Vagina (tissue), 2 donors: Measurements from ENCODE around the gene TNK1. TPM values are rescaled to one million over a fixed set of nuclear protein-coding genes. Genes with fewer than 3 reads are reported as not detected.

ENCODE experiments used
- DNase-seq, 2 donors: peaks; one replicate each; pipeline ENCODE4 v3.0.0-alpha.2; 2017; ENCODE audit errors: extremely low spot score in 2 of 2
- H3K27ac ChIP-seq: fragments of 200-600 bp; sonication (generic); one replicate; pipeline ENCODE4 v1.5.1; 2019
- H3K27me3 ChIP-seq: fragments of 200-600 bp; sonication (generic); one replicate; pipeline ENCODE4 v1.5.1; 2019
- H3K36me3 ChIP-seq, 2 donors: fragments of 200-600 bp; sonication (generic); one replicate each; pipeline ENCODE4 v1.5.1; 2017 to 2019
- H3K4me1 ChIP-seq: fragments of 200-600 bp; sonication (generic); one replicate; pipeline ENCODE4 v1.5.1; 2019
- H3K4me3 ChIP-seq, 2 donors: fragments of 200-600 bp; sonication (generic); 1 replicate in 1 of 2; 2 replicates in 1 of 2; pipeline ENCODE4 v1.5.1; 2016 to 2019
- H3K9me3 ChIP-seq: fragments of 200-600 bp; sonication (generic); one replicate; pipeline ENCODE4 v1.5.1; 2019
- CTCF ChIP-seq, 3 experiments: fragments of 450-650 bp in 2 of 3; fragments of 200-600 bp in 1 of 3; sonication (generic) in 1 of 3; IDR thresholded peaks; one replicate each; pipeline ENCODE4 v1.5.1; 2017 to 2019; ENCODE audit warnings: antibody characterized with exemption in 3 of 3, mild to moderate bottlenecking in 2 of 3, moderate library complexity in 2 of 3
- POLR2A ChIP-seq, 2 donors: fragments of 450-650 bp; IDR thresholded peaks; one replicate each; pipeline ENCODE4 v1.6.1; 2017; ENCODE audit warnings: antibody characterized with exemption in 2 of 2, mild to moderate bottlenecking in 2 of 2, moderate library complexity in 2 of 2
- POLR2AphosphoS5 ChIP-seq, 2 donors: sonication (generic); formaldehyde crosslinking; IDR thresholded peaks; one replicate each; pipeline ENCODE4 v1.9.0; 2017; ENCODE audit warnings: antibody characterized with exemption in 2 of 2, mild to moderate bottlenecking in 2 of 2, low read depth in 1 of 2; ENCODE audit not compliant: insufficient read depth in 1 of 2
- intact Hi-C: fragments of 100-400 bp; cut with DNase I; formaldehyde crosslinking; loops from one replicate; pipeline ENCODE4 v1.15.1; 2023
- total RNA-seq: library from RNA; depleted of rRNA; stranded (reverse); fragments of >200 nt; gene quantifications from one replicate; pipeline ENCODE4 v1.2.3, GENCODE V29; 2016

Gene TNK1
- total RNA-seq, 1 donor from 2014 or later, result 10.1 TPM

- no peaks in the 10 kb centered on the region for H3K36me3 ChIP-seq
- TF ChIP-seq POLR2A (IDR thresholded peaks at IDR 0.05), result no peak
- TF ChIP-seq POLR2AphosphoS5 (IDR thresholded peaks at IDR 0.05; ENCODE audit: insufficient read depth in 1 of 2, low read depth in 1 of 2), result no peak
- no peak for TF ChIP-seq CTCF (IDR thresholded peaks at IDR 0.05)
Observed at GRCh38 chr17:7426896-7427489, 46.1 kb downstream of the TNK1 start.

GRCh38 chr17:7427549-7427948 lies 46.7 kb downstream of the TNK1 start:
- Histone ChIP-seq H3K27me3 (no peaks in the 10 kb centered on the region), H3K27ac (no peak overlapping the region), H3K4me1 (no peaks in the 10 kb centered on the region), H3K4me3 (no peak overlapping the region), H3K36me3 (no peaks in the 10 kb centered on the region), H3K9me3 (no peaks in the 10 kb centered on the region)
- no peak for DNase-seq
- TF ChIP-seq POLR2AphosphoS5 (IDR thresholded peaks at IDR 0.05; ENCODE audit: insufficient read depth in 1 of 2, low read depth in 1 of 2), result no peak
- TF ChIP-seq CTCF (IDR thresholded peaks at IDR 0.05), result no peak
- TF ChIP-seq POLR2A (IDR thresholded peaks at IDR 0.05), result no peak
- intact Hi-C loops, result no loop called here

More at GRCh38 chr17:7426896-7427489, 46.1 kb downstream of the TNK1 start:
- Histone ChIP-seq H3K4me1 (no peaks in the 10 kb centered on the region), H3K4me3 (no peak overlapping the region), H3K9me3 (no peaks in the 10 kb centered on the region), H3K27ac (no peak overlapping the region), H3K27me3 (no peaks in the 10 kb centered on the region)
- no peak for DNase-seq
- intact Hi-C loops, result no loop called here

- H3K4me3 ChIP-seq, result no peak within 1 kb of the TSS
- H3K9me3 ChIP-seq, result no peaks in the 10 kb centered on the region
- no peaks in the 10 kb centered on the region for H3K36me3 ChIP-seq
- H3K27ac ChIP-seq, result no peak within 1 kb of the TSS
- DNase-seq, result no peak
- no peaks in the 10 kb centered on the region for H3K27me3 ChIP-seq
- no peak for TF ChIP-seq POLR2AphosphoS5 (IDR thresholded peaks at IDR 0.05; ENCODE audit: insufficient read depth in 1 of 2, low read depth in 1 of 2)
- no peak for TF ChIP-seq CTCF (IDR thresholded peaks at IDR 0.05)
- no peak for TF ChIP-seq POLR2A (IDR thresholded peaks at IDR 0.05)
- intact Hi-C loops, result no loop called here
- no peaks in the 10 kb centered on the region for H3K4me1 ChIP-seq
Observed at GRCh38 chr17:7428557-7428956, 47.7 kb downstream of the TNK1 start, which contains the start of gene SPEM3. Gene SPEM3, plus strand, starts transcription at chr17:7428857. Its CDS starts 46 bp downstream, at chr17:7428903.

GRCh38 chr17:7429722-7430121 lies 48.8 kb downstream of the TNK1 start:
- Histone ChIP-seq H3K36me3 (no peaks in the 10 kb centered on the region), H3K27ac (no peak overlapping the region), H3K9me3 (no peaks in the 10 kb centered on the region), H3K4me3 (no peak overlapping the region), H3K4me1 (no peaks in the 10 kb centered on the region), H3K27me3 (no peaks in the 10 kb centered on the region)
- no peak for TF ChIP-seq CTCF (IDR thresholded peaks at IDR 0.05)
- TF ChIP-seq POLR2A (IDR thresholded peaks at IDR 0.05), result no peak
- no peak for TF ChIP-seq POLR2AphosphoS5 (IDR thresholded peaks at IDR 0.05; ENCODE audit: insufficient read depth in 1 of 2, low read depth in 1 of 2)
- intact Hi-C loops, result no loop called here
- no peak for DNase-seq

- no peak for DNase-seq
- TF ChIP-seq POLR2AphosphoS5 (IDR thresholded peaks at IDR 0.05; ENCODE audit: insufficient read depth in 1 of 2, low read depth in 1 of 2) (no peak), CTCF (IDR thresholded peaks at IDR 0.05) (no peak), POLR2A (IDR thresholded peaks at IDR 0.05) (no peak)
- Histone ChIP-seq H3K36me3 (no peaks in the 10 kb centered on the region), H3K4me3 (no peak overlapping the region), H3K9me3 (no peaks in the 10 kb centered on the region), H3K27me3 (no peaks in the 10 kb centered on the region), H3K27ac (no peak overlapping the region), H3K4me1 (peaks cover 8% of the 10 kb centered on the region)
- intact Hi-C loops, result no loop called here
Observed at GRCh38 chr17:7431231-7431630, 50.3 kb downstream of the TNK1 start.
